GM12801 (cell line): ENCODE results near the gene EYA2.

ENCODE experiments used
- TF ChIP-seq, protein P1 (sequence below): IDR thresholded peaks from one replicate; pipeline ENCODE4 v1.5.1; 2011; ENCODE audit warnings: control low read depth; ENCODE audit not compliant: insufficient read length; ENCODE audit errors: extremely low read depth

Gene EYA2

DNA sequence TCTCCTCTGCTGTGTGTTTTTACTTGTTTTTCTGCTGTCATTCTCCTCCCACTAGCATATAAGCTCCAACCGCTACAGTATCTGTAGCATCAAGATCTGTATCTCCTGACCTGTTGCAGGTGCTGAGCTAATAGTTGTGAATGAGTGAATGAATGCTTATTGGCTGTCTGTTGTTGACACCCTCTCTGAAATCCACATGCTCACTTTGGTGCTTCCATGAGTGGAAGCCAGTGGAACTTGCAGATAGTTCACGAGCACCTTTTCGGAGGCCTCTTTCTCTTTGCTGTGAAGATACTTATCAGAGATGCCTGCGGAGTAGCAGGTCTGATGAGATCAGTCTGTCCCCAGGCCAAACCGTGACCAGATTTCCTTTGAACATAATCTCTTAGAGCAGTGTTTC lies 117.3 kb downstream of the EYA2 start:
- TF ChIP-seq, protein P1, sequence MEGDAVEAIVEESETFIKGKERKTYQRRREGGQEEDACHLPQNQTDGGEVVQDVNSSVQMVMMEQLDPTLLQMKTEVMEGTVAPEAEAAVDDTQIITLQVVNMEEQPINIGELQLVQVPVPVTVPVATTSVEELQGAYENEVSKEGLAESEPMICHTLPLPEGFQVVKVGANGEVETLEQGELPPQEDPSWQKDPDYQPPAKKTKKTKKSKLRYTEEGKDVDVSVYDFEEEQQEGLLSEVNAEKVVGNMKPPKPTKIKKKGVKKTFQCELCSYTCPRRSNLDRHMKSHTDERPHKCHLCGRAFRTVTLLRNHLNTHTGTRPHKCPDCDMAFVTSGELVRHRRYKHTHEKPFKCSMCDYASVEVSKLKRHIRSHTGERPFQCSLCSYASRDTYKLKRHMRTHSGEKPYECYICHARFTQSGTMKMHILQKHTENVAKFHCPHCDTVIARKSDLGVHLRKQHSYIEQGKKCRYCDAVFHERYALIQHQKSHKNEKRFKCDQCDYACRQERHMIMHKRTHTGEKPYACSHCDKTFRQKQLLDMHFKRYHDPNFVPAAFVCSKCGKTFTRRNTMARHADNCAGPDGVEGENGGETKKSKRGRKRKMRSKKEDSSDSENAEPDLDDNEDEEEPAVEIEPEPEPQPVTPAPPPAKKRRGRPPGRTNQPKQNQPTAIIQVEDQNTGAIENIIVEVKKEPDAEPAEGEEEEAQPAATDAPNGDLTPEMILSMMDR = no peak

DNA sequence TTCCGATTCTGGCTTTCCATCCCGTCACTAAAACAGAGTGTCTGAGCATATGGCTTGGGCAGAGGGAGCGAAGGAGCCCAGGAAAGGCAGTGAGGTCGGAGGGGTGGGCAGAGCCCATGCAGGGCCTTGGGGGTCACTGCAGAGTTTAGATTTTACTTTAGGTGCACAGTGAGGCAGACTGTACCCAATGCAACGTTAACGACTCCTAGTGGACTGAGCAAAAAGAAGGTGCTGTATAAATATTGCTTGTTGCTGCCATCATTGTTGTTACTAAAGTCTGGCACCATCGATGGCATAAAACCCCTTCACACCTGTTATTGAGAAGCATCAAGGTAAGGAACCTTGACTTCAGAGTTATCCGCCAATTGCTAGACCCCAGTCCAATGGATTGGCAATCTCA lies 119.0 kb downstream of the EYA2 start:
- TF ChIP-seq, protein P1 = no peak

DNA sequence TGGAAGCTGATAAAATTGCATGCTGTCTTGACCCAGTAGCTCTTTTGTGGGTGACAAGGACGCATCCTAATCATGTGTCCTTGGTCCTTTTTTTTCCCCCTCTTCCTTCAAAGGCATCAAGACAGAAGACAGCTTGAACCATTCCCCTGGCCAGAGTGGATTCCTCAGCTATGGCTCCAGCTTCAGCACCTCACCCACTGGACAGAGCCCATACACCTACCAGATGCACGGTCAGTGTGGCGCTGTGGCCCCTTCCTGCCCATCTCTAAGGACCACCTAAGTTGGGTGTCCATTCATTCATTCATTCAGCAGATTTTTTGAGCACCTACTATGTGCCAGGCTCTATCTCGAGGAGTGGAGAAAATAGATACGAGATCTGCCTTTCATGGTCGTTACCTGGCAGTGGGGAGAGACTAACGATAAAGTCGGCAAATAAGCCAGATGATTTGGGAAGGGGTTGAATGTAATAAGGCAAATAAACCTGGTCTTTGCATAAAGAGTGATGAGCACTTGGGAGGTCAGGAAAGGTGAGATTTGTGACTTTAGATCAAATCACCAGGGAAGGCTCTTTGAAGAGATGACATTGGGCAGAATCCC lies 121.5 kb downstream of the EYA2 start:
- TF ChIP-seq, protein P1 = no peak

DNA sequence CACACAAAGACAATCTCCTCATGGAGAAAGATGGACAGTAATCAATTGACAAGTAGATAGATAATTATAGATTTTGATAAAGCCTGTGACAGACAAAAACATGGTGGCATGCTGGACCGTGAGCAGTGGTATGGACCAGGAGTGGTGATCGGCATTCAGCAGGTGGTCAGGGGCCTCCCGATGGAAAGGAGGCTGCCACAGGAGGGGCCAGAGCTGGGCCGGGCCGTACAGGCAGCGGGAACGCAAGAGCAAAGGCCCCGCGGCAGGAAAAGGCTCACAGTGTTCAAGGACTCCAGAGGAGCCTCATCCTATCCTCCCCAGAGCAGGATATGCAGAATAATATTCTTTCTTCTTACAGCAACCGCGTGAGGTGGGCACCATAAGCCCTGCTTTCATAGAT lies 123.7 kb downstream of the EYA2 start:
- TF ChIP-seq, protein P1 = no peak

DNA sequence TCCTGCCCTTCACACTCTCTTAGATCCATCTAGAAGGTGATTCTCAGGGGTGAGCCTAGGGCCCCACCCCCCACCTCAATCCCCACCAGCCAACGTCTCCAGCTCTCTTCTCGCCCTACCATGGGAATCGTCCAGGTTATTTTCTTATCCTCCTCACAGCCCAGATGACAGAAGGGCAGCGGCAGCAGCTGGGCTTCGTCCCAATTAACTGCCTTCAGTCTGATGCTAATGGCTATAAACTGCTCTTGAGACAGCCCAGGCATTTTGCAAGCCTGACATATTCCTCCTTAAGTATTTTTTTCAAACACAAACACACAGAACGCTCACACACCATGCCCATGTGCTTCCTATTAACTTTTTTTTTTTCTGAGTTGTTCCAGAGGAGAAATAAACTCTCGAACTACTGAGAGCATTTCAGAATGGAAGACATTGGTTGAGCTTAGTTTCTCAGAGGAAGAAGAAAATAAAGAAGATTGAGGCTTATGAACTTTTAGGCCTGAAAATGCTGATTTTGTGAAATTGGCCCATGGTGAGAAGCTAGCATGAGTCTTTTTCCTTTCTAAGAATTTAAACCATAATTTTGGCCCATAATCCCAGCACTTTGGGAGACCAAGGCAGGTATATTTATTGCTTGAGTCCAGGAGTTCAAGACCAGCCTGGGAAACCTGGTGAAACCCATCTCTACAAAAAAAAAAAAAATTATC lies 124.6 kb downstream of the EYA2 start:
- TF ChIP-seq, protein P1 = no peak

DNA sequence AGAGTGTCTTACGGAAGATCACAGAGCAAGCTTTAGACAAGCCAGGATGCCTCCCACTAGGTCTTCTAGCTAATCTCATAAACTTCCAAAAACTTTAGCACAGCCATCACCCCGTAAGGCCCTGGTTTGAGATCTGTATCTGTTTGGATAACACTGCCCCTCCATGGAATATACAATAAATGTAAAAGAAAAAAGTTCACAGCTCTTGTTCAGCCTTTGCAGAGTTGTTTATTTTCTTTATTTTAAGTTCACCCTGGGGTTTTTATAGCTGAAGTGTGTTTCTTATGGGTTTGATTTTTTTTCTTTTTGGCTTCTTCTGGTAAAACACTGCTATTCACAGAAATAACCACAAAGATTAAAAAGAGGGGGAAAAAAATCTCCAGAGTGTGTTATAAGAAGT lies 125.6 kb downstream of the EYA2 start:
- TF ChIP-seq, protein P1 = no peak

DNA sequence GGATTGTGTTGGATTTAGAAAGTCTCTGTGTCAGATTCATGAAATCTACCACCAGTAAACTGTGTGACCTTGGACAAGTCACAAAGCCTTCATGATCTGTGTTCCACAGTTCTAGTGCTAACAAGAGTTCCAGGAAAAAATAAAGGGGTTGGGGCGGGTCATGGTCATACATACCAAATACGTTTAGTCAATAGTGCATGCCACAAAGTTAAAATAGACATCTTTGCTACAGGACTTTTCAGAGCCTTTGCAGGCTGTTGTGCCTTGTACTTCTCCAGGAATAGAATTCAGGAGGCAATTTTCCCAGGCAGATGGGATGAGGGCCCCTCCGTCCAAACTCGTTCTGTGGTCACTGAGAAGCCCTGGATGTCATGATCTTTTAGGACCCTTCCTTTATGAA lies 127.2 kb downstream of the EYA2 start:
- TF ChIP-seq, protein P1 = no peak
